Stimulated activated naive CD4-positive, alpha-beta T cell (primary cell): ENCODE data around the gene PCDH8.

Experiments used
- DNase-seq, 6 experiments: peaks; one replicate each; lab custom pipeline; 2025; lab: John Stamatoyannopoulos, UW

Gene PCDH8

DNA sequence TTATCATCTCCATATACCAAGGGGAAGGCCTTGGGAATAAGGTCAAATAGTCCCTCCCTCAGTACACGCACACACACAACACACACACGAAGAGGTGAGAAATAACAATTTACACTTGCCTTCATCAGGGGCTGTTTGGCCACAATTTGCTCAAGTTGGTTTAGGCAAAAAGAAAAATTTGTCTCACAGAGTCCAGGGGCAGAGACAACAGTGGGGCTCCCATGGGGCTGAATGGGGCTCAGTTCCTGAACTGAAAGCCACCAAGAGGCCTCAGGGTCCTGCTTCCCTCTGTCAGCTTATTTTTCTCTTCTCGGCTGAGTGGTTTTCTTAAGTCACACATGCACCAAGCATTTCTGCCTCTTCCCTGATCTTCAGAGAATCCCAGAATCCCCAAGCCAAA, 35.5 kb downstream of the PCDH8 start:
- no peak for DNase-seq

DNA sequence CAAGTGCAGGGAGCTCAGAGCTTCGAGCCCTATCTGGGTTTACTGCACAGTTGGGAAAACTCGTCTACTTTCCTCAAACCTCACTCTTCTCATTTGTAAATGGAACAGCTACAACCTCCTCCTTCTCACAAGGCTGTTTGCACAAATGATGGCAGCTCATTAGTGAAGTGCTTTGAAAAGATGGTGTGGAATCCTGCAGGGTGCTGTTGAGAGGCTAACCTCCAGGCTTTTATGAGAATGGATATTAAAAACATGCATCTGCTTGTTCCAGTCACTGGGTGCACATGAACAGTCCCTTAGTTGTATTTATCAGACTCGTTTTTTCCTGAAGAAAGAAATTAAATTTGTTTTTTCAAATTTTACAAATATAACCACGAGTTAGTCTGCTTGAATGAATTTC, 36.6 kb downstream of the PCDH8 start:
- no peak for DNase-seq

- no peak for DNase-seq
Observed at GRCh38 chr13:52810526-52810925, 37.9 kb downstream of the PCDH8 start.

GRCh38 chr13:52810011-52810410, 38.4 kb downstream of the PCDH8 start:
- DNase-seq: no peak

DNA sequence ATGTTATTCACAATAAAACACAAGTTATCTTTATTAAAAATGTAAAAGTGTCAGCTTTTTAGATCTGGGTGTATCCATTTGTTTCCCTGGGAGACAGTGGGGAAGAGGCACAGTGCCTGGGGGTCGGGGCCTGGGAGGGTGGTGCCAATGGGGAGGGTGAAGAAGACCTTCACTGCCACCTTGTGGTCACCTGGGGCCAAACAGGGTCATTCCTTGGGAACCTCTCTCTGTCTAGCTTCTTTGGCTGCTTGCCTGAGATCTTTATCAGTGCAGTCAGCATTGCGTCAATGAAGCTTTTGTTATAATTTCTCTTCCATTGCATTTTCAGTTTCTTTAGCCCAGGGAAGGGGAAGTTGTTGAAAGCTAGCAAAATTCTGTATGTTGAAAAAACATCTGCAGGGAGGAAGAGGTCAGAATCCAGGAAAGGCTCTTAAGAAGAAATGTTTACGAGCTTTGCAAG, 39.1 kb downstream of the PCDH8 start:
- peak in 1 of 6 experiments; percentile 2 for DNase-seq

- no peak for DNase-seq
Observed at GRCh38 chr13:52808842-52809219, 39.6 kb downstream of the PCDH8 start.

- no peak for DNase-seq
Observed at GRCh38 chr13:52806029-52806428, 42.4 kb downstream of the PCDH8 start.

GRCh38 chr13:52804202-52804641, 44.2 kb downstream of the PCDH8 start:
- DNase-seq: no peak

- no peak for DNase-seq
Observed at GRCh38 chr13:52800856-52801255, 47.6 kb downstream of the PCDH8 start.

DNA sequence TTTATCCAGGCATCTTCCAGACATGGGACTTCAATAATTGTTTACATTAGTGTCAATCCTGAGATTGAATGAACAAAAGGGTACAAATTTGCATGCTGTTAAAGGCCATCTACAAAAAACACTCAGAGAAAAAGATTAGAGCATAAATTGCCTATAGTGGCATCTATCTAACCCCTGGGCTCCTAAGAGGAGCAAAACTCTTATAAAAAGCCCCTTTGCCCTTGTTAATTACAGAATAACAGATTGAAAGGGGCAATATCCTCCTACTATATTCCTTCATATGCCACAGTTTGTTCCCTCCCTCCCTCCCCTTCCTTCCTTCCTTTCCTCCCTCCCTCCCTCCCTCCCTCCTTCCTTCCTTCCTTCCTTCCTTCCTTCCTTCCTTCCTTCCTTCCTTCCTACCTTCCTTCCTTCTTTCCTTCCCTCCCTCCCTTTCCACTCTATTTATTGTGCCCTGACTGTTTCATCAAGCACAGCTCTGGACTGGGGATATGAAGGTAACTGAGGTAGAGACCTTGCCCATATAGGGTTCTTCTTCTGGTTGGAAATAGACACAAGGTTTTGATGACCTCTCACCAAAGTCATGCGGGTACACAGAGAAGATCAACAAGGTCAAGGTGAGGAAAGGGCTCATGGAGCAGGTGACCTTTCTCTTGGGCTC, 49.5 kb downstream of the PCDH8 start:
- no peak for DNase-seq

GRCh38 chr13:52797176-52797575, 51.3 kb downstream of the PCDH8 start:
- no peak for DNase-seq

- DNase-seq: no peak
Observed at GRCh38 chr13:52794589-52794988, 53.9 kb downstream of the PCDH8 start.

DNA sequence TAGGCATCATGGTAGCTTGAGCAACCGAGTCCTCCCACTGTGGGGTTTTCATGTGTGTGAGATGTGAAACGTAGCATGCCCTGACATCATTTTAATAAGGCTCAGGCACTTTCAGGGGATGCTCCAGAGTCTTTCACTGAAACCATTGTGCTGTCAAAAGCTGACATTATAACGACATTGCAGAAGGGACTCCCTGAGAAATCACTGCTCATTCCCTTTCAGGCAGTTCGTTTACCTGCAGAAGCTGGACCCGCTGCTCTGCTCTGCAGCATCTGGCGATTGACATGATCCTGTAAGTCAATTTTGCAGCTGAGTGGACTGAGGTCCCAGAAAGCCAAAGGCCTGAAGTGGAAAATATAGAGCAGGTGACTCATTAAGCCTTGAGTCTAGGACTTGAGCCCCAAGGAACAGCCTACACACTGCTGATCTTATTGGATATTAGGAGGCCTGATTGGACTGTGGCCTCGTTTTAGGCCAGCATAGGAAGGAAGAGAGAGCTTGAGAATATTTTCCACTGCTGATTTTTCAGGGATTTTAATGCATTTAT, 54.9 kb downstream of the PCDH8 start:
- no peak for DNase-seq
